ENCODE measurements around the gene FBXW9.

Gene FBXW9

DNA sequence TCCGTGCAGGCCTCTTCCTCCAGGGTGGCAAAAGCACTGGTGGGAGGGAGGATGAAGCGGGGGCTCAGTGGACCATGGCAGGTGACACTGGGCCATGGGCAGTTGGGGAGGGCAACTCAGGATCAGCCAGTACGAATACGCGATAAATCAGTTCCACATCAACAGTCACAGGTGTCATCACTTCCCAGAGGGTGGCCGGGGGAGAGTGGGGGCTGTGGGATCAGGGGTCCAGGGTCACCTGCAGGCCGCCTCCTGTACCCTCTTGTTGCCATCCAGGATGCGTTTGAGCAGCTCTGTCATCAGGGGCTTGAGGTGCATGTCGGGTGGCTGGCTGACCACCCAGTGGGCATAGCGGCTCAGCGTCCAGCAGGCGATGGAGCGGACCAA, 9.9 kb upstream of the FBXW9 start:
- no peak overlapping the region for H3K27ac ChIP-seq

DNA sequence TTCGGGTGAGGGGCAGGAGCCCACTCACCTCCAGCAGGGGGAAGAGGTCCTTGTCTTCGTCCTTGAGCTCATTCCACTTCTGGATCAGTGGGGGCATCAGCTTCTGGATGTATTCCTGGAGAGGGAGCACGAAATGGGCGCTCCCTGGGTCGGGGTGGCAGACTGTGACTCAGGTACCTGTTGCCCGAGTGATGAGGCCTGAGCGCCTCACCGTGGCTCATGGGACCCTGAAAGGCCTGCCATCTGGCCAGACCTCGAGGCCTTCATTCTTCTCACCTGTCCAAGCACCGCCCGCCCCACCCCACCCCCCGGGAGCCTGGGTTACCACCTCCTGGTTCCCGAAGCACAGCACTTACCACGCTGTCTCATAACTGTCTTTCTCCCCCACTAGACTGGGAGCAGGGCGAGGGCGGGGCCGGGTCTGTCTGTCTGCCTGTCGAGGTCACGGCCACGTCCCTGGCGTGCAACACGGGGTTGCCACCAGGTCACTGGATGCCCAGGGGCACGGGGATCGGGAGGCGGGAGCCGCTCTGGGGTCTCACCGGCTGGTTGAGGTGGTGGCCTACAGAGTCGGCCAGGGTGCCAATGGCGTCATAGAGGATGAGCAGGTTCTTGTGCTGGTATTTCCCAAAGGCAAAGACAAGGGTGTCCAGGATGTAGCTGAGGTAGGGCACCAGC, 9.4 kb upstream of the FBXW9 start:
- Histone ChIP-seq H3K27ac (no peak overlapping the region), H2AFZ (no peak overlapping the region), H3K9me3 (ENCODE audit: control insufficient read depth, low read length) (no peaks in the 10 kb centered on the region), H3K79me2 (peaks cover 10% of the 10 kb centered on the region), H3K4me3 (ENCODE audit: low read depth, low read length) (no peak overlapping the region), H3K4me1 (no peaks in the 10 kb centered on the region), H3K36me3 (ENCODE audit: control insufficient read depth, insufficient read depth, low read length) (no peaks in the 10 kb centered on the region), H3K9ac (no peak overlapping the region), H3K27me3 (ENCODE audit: control insufficient read depth, insufficient read depth, low read length) (no peaks in the 10 kb centered on the region), H3K4me2 (ENCODE audit: low read length) (no peak overlapping the region)
- TF ChIP-seq, protein P1, sequence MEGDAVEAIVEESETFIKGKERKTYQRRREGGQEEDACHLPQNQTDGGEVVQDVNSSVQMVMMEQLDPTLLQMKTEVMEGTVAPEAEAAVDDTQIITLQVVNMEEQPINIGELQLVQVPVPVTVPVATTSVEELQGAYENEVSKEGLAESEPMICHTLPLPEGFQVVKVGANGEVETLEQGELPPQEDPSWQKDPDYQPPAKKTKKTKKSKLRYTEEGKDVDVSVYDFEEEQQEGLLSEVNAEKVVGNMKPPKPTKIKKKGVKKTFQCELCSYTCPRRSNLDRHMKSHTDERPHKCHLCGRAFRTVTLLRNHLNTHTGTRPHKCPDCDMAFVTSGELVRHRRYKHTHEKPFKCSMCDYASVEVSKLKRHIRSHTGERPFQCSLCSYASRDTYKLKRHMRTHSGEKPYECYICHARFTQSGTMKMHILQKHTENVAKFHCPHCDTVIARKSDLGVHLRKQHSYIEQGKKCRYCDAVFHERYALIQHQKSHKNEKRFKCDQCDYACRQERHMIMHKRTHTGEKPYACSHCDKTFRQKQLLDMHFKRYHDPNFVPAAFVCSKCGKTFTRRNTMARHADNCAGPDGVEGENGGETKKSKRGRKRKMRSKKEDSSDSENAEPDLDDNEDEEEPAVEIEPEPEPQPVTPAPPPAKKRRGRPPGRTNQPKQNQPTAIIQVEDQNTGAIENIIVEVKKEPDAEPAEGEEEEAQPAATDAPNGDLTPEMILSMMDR (IDR thresholded peaks at IDR 0.05): no peak

More for the DNA sequence above, 9.9 kb upstream of the FBXW9 start:
- Histone ChIP-seq H3K9ac (no peak overlapping the region), H3K4me2 (ENCODE audit: low read length) (no peak overlapping the region), H3K36me3 (ENCODE audit: control insufficient read depth, insufficient read depth, low read length) (no peaks in the 10 kb centered on the region), H3K79me2 (peaks cover 10% of the 10 kb centered on the region), H2AFZ (no peak overlapping the region), H3K27me3 (ENCODE audit: control insufficient read depth, insufficient read depth, low read length) (no peaks in the 10 kb centered on the region), H3K9me3 (ENCODE audit: control insufficient read depth, low read length) (no peaks in the 10 kb centered on the region), H3K4me3 (ENCODE audit: low read depth, low read length) (no peak overlapping the region), H3K4me1 (no peaks in the 10 kb centered on the region)
- TF ChIP-seq, protein P1 (IDR thresholded peaks at IDR 0.05): no peak

GRCh38 chr19:12705169-12705568, 8.7 kb upstream of the FBXW9 start:
- no peaks in the 10 kb centered on the region for H3K4me1 ChIP-seq
- H3K4me2 ChIP-seq (ENCODE audit: low read length): no peak overlapping the region
- H3K27ac ChIP-seq: no peak overlapping the region
- no peaks in the 10 kb centered on the region for H3K36me3 ChIP-seq (ENCODE audit: control insufficient read depth, insufficient read depth, low read length)
- H3K9me3 ChIP-seq (ENCODE audit: control insufficient read depth, low read length): no peaks in the 10 kb centered on the region
- H2AFZ ChIP-seq: no peak overlapping the region
- no peak overlapping the region for H3K4me3 ChIP-seq (ENCODE audit: low read depth, low read length)
- peaks cover 10% of the 10 kb centered on the region for H3K79me2 ChIP-seq
- no peaks in the 10 kb centered on the region for H3K27me3 ChIP-seq (ENCODE audit: control insufficient read depth, insufficient read depth, low read length)
- no peak overlapping the region for H3K9ac ChIP-seq
- TF ChIP-seq, protein P1 (IDR thresholded peaks at IDR 0.05): no peak

GRCh38 chr19:12703046-12703445, 6.6 kb upstream of the FBXW9 start:
- H3K27me3 ChIP-seq (ENCODE audit: control insufficient read depth, insufficient read depth, low read length): no peaks in the 10 kb centered on the region
- H3K4me3 ChIP-seq (ENCODE audit: low read depth, low read length): no peak overlapping the region
- TF ChIP-seq, protein P1 (IDR thresholded peaks at IDR 0.05): no peak
- H3K4me1 ChIP-seq: no peaks in the 10 kb centered on the region
- H3K9me3 ChIP-seq (ENCODE audit: control insufficient read depth, low read length): no peaks in the 10 kb centered on the region
- H3K36me3 ChIP-seq (ENCODE audit: control insufficient read depth, insufficient read depth, low read length): no peaks in the 10 kb centered on the region
- H3K79me2 ChIP-seq: peaks cover 4% of the 10 kb centered on the region
- no peak overlapping the region for H2AFZ ChIP-seq
- no peak overlapping the region for H3K27ac ChIP-seq
- H3K4me2 ChIP-seq (ENCODE audit: low read length): no peak overlapping the region
- no peak overlapping the region for H3K9ac ChIP-seq

All from parathyroid adenoma (tissue), 2 donors.